ENCODE results near the gene RETREG1. TPM values are rescaled to one million over a fixed set of nuclear protein-coding genes. Genes with fewer than 3 reads are reported as not detected.
"Not testable (repeated sequence)": the region's sequence is repeated elsewhere in the genome, so short reads cannot be mapped to it uniquely, and the experiment has no call there.

Gene RETREG1
- total RNA-seq, 1 donor from 2014 or later, result 39.8 TPM

GRCh38 chr5:16559702-16560101 is 57.1 kb downstream of the RETREG1 start:
- intact Hi-C loops (cut with micrococcal nuclease), result no loop called here

- intact Hi-C loops (cut with micrococcal nuclease), result no loop called here
These were observed 57.7 kb downstream of the RETREG1 start for GRCh38 chr5:16558984-16559629.

- intact Hi-C loops (cut with micrococcal nuclease), result no loop called here
These were observed 59.3 kb downstream of the RETREG1 start for GRCh38 chr5:16557477-16557876.

GRCh38 chr5:16554110-16554509 is 62.7 kb downstream of the RETREG1 start:
- intact Hi-C loops (cut with micrococcal nuclease), result loop anchor here (5.0 kb wide), 3 partner anchors 67 to 392 kb away; partner anchors contain the start of gene ZNF622

GRCh38 chr5:16552666-16553343 is 64.0 kb downstream of the RETREG1 start:
- intact Hi-C loops (cut with micrococcal nuclease), result loop anchor here (5.0 kb wide), 3 partner anchors 66 to 391 kb away; partner anchors contain the start of gene ZNF622

- intact Hi-C loops (cut with micrococcal nuclease), result loop anchor here (5.0 kb wide), 3 partner anchors 64 to 389 kb away; partner anchors contain the start of gene ZNF622
These were observed 65.2 kb downstream of the RETREG1 start for GRCh38 chr5:16551628-16552027.

- intact Hi-C loops (cut with micrococcal nuclease), result loop anchor here (5.0 kb wide), 3 partner anchors 63 to 388 kb away; partner anchors contain the start of gene ZNF622
These were observed 66.4 kb downstream of the RETREG1 start for GRCh38 chr5:16550316-16550952.

GRCh38 chr5:16549491-16550206 is 67.1 kb downstream of the RETREG1 start:
- intact Hi-C loops (cut with micrococcal nuclease), result loop anchor here (5.0 kb wide), 3 partner anchors 62 to 387 kb away; partner anchors contain the start of gene ZNF622

- intact Hi-C loops (cut with micrococcal nuclease), result no loop called here
These were observed 68.0 kb downstream of the RETREG1 start for GRCh38 chr5:16548812-16549211.

GRCh38 chr5:16548115-16548514 is 68.7 kb downstream of the RETREG1 start:
- intact Hi-C loops (cut with micrococcal nuclease), result no loop called here

GRCh38 chr5:16547200-16547842 is 69.5 kb downstream of the RETREG1 start:
- intact Hi-C loops (cut with micrococcal nuclease), result no loop called here

GRCh38 chr5:16546732-16547131 is 70.1 kb downstream of the RETREG1 start:
- intact Hi-C loops (cut with micrococcal nuclease), result no loop called here

GRCh38 chr5:16544607-16545374 is 72.0 kb downstream of the RETREG1 start:
- intact Hi-C loops (cut with micrococcal nuclease), result no loop called here

GRCh38 chr5:16543206-16543605 is 73.6 kb downstream of the RETREG1 start:
- intact Hi-C loops (cut with micrococcal nuclease), result not testable (repeated sequence)

GRCh38 chr5:16542236-16542635 is 74.6 kb downstream of the RETREG1 start:
- intact Hi-C loops (cut with micrococcal nuclease), result no loop called here

- intact Hi-C loops (cut with micrococcal nuclease), result not testable (repeated sequence)
These were observed 75.2 kb downstream of the RETREG1 start for GRCh38 chr5:16541592-16541991.

- intact Hi-C loops (cut with micrococcal nuclease), result no loop called here
These were observed 76.4 kb downstream of the RETREG1 start for GRCh38 chr5:16540421-16540820.

GRCh38 chr5:16539169-16539666 is 77.6 kb downstream of the RETREG1 start:
- intact Hi-C loops (cut with micrococcal nuclease), result no loop called here

GRCh38 chr5:16538006-16538405 is 78.8 kb downstream of the RETREG1 start:
- intact Hi-C loops (cut with micrococcal nuclease), result no loop called here

- intact Hi-C loops (cut with micrococcal nuclease), result no loop called here
These were observed 80.0 kb downstream of the RETREG1 start for GRCh38 chr5:16536818-16537217.
